Fibroblast of villous mesenchyme (primary cell): Measurements from ENCODE around the gene CEP112. TPM values are rescaled to one million over a fixed set of nuclear protein-coding genes. Genes with fewer than 3 reads are reported as not detected.
A peak's percentile ranks its signal among the peaks of the same experiment; 100 is the strongest.

ENCODE experiments used
- DNase-seq: peaks from one replicate; pipeline ENCODE4 v3.0.0-alpha.2; 2010; ENCODE audit warnings: low read depth
- H3K4me3 ChIP-seq: 2 replicates; pipeline ENCODE4 v1.5.1; 2011; ENCODE audit warnings: low read depth, mild to moderate bottlenecking, low read length
- total RNA-seq: library from RNA; depleted of rRNA; stranded (reverse); fragments of >200 nt; gene quantifications from 2 replicates; pipeline ENCODE4 v1.2.3, GENCODE V29; 2012
- TF ChIP-seq, protein P1 (sequence below): IDR thresholded peaks from 2 replicates; pipeline ENCODE4 v1.5.1; 2012; ENCODE audit warnings: low read depth, mild to moderate bottlenecking, low read length; ENCODE audit not compliant: insufficient read depth

The CEP112 gene
- total RNA-seq, 1 donor, result 10.8 TPM

DNA sequence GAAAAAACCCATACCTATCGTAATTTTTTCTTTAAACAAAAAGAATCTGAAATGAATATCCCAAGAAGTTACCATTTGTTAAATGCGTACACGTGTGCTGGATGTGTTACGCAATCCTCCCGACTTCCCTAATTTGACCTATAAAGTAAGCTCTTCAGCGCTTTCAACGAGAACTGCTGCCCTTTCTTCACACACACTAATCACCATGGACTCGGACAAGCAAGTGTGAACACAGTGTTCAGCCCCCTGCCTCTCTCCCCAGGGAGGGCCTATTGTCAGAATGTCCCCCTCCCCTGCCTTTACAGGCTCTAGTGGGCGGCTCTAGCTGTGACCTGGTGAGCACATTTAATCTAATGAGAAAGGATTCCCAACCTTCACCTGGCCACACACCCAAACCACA lies 216.1 kb downstream of the CEP112 start:
- TF ChIP-seq, protein P1, sequence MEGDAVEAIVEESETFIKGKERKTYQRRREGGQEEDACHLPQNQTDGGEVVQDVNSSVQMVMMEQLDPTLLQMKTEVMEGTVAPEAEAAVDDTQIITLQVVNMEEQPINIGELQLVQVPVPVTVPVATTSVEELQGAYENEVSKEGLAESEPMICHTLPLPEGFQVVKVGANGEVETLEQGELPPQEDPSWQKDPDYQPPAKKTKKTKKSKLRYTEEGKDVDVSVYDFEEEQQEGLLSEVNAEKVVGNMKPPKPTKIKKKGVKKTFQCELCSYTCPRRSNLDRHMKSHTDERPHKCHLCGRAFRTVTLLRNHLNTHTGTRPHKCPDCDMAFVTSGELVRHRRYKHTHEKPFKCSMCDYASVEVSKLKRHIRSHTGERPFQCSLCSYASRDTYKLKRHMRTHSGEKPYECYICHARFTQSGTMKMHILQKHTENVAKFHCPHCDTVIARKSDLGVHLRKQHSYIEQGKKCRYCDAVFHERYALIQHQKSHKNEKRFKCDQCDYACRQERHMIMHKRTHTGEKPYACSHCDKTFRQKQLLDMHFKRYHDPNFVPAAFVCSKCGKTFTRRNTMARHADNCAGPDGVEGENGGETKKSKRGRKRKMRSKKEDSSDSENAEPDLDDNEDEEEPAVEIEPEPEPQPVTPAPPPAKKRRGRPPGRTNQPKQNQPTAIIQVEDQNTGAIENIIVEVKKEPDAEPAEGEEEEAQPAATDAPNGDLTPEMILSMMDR, result no peak
- peak; percentile 3 for DNase-seq
- no peak overlapping the region for H3K4me3 ChIP-seq

DNA sequence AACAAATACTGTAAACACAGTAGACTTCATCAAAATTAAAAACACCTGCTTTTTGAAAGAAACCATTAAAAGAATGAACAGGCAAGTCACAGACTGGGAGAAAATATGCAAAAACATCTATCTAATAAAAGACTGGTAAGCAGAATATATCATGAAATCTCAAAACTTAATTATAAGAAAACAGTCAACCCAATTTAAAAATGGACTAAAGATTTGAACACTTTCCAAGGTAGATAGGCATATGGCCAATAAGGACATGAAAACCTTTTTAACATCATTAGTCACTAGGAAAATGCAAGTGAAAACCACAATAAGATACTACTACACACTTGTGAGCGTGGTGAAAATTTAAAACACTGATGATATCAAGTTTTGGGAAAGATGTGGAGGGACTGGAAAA lies 218.7 kb downstream of the CEP112 start:
- no peak for DNase-seq
- TF ChIP-seq, protein P1, result no peak
- H3K4me3 ChIP-seq, result no peak overlapping the region

DNA sequence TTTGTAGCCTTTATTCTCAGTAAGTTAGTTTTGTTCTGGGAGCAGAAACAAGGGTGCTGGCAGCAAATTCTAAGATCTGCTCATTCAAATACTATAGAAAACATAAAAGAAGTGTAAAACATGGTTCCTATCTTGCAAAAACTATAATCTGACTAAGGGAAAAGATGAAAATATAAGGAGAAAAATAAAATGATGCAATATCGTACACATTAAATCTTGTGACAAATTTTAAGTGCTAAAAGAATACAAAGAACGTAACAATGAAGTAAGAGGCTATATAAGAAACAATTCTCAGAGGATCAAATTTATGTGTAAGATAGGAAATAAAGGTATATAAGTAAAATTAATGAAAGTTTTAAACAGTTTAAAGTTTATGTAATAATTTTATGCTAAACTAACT lies 224.6 kb downstream of the CEP112 start:
- H3K4me3 ChIP-seq, result no peak overlapping the region
- TF ChIP-seq, protein P1, result no peak
- no peak for DNase-seq

DNA sequence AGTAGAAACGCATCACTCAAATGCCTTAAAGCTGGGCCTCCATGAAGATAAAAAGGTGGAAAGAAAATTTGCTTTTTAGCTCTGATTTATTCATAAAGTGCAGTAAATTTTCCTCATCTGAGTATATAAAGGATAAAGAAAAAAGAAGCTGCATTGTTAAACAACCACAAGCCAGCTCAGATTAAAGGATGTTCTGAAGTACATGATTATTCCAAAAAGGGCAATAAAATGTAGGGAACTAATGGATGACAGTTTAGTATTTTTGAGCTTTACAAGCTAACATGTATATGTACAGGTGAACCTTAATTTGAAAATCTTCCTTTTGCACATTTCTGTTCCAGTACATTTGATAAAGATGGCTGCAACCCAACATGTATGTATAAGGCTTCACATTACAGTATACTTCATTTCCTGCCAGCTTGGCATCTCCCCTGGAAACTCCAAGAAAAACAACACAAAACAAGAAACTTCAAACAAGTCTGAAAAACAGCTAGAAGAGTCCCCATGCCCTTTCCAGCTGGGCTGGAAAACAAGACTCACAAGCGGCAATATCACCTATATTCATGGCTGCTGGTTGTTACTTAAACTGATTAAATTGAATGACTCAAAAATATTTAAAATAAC lies 225.7 kb downstream of the CEP112 start:
- H3K4me3 ChIP-seq, result no peak overlapping the region
- no peak for DNase-seq
- TF ChIP-seq, protein P1, result no peak

DNA sequence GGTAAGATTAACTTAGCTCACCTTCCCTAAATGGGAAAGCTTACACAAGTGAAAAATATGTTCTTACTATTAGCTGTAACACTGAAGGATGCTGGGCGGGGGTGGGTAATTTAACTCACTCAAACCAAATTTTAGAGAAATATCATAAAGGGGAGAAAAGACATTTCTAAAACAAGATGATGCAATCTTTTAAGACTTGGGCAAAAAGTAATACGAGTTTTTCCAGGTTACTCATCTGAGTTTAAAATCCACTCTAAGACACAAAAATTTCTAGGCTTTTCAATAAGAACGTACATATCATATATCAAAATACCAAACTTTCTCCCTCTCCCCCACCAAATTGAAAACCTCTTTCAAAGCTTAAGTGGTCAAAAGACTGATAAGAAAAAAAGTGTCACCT lies 228.8 kb downstream of the CEP112 start:
- H3K4me3 ChIP-seq, result no peak overlapping the region
- TF ChIP-seq, protein P1, result no peak
- no peak for DNase-seq

DNA sequence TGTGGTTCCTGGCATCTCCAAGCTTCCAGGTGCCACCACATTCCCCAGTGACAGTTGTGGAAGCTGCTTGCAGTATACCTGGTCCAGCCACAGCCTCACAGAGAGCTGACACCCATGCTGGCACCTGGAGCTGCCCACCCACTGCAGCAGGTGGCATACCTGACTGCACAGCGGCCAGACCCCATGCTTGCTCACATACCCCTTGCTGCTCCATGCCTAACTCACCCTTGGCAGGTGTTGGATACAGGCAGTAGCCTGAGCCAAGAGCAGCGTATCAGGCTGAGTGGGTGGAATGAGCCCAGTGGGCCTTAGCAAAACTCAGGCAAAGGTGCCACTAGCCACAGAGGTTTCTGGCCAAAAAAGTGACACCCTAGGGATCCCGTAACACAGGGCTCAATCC lies 232.3 kb downstream of the CEP112 start:
- no peak for DNase-seq
- TF ChIP-seq, protein P1, result no peak
- no peak overlapping the region for H3K4me3 ChIP-seq

DNA sequence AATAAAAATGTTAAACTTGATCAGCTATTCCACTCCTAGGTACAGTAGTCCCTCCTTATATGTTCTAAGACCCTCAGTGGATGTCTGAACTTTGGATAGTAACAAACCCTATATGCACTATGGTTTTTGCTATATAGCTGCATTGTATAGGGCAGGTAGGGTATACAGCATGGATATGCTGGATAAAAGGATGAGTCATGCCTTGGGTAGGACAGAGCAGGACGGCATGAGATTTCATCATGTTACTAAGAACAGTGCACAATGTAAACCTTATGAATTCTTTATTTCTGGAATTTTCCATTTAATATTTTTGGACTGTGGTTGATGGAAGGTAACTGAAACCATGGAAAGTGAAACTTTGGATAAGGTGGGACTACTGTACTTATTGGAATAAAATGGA lies 235.1 kb downstream of the CEP112 start:
- peak; percentile 36 for DNase-seq
- no peak overlapping the region for H3K4me3 ChIP-seq
- TF ChIP-seq, protein P1, result no peak
